C1 segment of cervical spinal cord (tissue), 14 donors: Measurements from ENCODE around the gene WFDC2.
"Not testable (repeated sequence)": the region's sequence is repeated elsewhere in the genome, so short reads cannot be mapped to it uniquely, and the experiment has no call there.

Experiments
- DNase-seq, 14 donors: peaks; one replicate each; lab custom pipeline; 2025; lab: John Stamatoyannopoulos, UW

Gene WFDC2

DNA sequence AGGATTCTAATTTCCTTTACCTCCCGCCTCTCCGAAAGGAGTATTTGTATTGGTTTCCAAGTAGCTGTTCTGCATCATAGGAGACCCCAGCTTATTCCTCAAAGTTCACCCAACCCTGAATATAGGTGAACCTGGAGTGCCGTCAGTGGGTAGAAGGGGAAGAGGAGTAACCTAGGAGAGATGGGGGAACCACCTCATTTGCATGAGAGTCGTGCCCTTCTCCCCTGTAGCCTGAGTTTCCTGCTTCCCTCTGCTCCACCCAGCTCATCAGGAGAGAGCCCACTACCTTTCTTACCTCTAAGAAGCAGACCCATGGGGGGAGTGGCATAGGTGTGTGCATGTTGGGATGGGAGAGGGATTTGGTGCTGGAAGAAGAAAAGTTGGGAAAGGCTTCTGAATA is 17.3 kb upstream of the WFDC2 start:
- no peak for DNase-seq

DNA sequence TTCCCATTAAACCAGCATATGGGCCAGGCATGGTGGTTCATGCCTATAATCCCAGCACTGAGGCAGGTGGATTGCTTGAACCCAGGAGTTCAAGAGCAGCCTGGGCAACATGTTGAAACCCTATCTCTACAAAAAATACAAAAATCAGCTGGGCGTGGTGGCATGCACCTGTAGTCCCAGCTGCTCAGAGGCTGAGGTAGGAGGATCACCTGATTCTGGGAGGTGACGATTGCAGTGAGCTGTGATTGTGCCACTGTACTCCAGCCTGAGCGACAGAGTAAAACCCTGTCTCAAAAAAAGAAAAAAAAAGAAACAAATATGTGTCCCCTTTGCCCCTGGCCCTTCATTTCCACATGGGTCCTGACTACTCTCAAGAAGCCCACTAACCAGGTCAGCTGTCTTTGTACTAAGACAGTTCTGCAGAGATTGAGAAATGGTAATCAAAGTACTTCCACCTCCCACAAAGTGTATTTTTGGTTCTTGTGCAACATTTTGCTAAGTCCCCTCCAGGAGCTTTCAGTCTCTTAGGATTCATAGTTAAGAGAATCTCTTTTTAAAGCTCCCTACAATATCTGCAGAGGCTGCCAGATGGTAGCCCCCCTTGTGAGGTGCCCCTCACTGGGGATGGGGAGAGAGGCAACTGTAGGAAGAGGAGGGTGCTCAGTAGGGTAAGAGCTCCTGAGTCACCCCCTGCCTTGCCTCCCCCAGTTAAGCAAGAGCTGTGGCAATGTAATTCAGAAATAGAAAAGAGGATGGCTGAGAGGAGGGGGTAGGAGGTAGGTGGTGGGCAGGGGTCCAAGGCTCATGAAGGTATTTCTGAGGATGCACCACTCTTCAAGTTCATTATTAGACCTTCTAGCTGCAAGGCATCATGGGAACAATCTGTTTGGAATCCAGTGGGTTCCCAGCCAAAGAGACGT is 16.5 kb upstream of the WFDC2 start:
- no peak for DNase-seq

DNA sequence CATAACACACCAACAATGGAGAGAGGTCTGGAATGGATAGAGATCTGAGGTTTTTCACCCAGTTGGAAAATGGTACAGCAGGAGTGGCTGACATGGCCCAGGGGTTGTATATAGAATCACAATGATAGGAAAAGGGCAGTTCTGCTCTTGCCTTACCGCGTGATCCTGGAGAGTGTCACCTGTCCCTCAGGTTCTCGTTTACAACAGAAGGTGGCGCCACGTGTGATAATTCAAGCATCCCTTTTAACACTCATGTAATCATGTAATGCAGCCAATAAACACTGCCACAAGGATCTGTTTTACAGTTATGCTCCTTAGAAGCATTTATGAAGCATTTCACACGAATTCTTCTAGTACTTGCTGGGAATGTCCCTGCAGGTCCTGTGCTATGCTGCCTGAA is 12.9 kb upstream of the WFDC2 start:
- no peak for DNase-seq

DNA sequence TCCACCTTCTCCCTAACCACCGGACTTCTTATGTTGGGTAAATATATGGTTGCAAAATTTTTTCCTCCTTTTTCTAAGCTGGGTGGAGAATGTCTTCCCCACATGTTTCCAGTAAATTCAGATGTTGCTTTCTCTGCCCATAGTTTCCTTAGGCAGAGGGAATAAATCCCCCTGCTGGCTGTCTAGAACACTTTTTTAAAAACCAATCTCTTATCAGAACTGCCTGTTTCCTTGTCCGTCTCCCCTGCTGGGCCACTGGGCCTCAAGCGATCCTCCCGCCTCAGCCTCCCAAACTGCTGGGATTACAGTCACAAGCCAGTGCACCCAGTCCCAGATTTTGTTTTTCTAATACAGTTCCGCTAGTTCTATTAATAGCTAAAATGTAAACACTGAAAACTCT is 9.9 kb upstream of the WFDC2 start:
- no peak for DNase-seq

DNA sequence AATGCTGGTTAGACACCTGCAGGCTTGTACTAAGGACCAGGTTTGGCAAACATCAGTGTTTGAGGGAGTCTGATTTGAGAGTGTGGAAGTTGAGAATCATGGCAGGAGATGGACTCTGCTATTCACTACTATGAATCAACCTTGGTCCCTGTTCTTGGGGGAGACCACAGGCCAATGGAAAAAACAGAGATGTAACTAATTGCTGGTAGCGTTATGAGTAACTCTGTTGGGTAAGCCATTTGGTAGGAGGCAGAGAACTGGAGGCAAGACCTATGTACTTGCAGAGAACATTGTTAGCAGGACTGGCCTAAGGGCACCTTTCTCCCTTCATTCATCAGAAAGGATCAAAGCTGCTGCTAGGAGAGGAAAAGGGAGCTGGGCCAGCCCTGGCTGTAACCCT is 8.3 kb upstream of the WFDC2 start:
- no peak for DNase-seq

DNA sequence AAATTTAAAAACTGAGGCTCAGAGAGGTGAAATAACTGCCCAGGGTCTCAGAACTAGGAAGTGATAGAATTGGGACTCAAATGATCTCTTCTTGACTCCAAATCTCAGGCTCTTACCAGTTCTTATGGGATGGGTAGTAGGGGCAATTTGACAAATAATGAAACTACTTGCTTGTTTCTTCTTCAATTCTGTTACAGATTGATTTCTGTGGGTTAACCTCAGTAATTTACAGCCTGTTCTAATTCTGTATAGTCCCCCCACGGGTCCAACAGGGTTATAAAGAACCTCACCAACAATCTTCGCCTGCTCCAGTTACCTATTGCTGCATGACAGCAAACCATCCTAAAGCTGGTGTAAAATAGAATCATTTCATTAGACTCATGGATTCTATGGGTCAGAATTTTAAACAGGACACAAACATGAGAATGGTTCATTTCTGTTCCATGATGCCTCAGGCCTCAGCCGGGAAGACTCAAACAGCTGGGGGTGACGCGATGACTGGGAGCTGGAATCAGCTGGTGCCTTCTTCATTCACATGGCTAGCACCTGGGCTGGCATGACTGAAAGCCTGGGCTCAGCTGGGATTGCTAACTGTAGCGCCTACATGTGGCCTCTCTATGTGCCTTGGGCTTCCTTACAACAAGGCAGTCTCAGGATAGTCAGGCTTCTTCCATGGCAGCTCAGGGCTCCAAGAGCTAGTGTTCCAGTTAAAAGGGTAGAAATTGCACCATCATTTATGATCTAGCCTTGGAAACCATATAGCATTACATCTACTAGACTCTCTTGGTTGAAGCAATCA is 6.6 kb upstream of the WFDC2 start:
- no peak for DNase-seq

DNA sequence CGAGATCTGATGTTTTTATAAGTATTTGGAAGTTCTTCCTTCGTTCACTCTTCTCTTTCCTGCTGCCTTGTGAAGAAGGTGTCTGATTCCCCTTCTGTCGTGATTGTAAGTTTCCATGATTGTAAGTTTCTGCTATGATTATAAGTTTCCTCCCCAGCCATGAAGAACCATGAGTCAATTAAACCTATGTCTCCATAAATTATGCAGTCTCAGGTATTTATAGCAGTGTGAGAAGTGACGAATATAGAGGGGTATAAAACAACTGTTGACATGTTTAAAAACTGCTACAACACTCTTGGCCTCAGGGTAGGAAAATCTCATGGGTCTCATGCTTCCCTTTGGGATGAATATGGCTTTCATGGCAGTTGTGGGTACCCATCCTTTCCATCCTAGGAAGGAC is 5.8 kb upstream of the WFDC2 start:
- DNase-seq: no peak

DNA sequence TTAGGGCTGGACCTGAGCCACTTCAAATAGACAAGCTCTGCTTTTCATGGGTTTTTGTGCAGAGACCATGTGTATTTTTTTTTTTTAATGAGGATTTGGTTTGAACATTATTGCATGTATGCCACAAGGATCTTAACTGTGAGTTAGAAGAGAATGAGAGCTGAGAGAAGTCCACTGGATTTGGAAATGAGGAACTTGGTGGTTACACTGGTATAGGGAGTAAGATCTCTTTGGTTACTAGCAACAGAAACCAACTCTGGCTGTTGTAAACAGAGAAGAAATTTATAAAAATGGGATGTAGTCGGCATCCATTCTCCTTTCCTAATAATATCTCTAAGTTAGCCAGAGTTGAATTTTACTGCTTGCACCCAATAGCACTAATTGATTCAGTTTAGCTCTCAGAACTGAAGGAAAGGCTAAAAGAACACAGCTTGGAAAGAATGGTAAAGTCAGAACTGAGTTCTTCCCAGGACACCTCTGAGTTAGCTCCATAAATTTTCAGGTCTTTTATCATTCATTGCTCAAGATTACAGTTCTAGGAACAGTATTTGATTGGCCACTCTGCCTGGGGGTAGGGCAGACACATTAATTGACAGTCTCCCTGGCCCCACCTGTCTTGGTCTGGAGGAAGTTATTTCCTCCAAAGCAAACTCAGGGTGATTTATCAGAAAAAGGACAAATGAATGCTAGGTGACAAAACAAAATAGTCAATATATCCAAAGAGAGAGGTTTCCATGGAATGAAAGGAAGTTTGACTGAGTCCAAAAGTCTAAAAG is 3.9 kb upstream of the WFDC2 start:
- no peak for DNase-seq

DNA sequence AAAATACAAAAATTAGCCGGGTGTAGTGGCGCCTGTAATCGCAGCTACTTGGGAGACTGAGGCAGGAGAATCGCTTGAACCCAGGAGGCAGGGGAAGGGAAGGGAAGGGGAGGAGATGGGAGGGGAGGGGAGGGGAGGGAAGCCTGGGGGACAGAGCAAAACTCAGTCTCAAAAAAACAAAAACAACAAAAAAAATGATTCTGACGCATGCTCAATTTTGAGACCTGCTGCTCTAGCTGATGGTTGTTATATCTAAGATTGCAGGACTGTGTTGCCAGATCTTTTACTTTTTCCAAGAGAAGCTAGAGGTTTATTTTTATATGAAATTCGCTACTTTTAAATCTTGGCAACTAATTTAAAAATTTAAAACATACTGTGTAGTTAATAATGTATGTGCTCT is 2.4 kb upstream of the WFDC2 start:
- DNase-seq: no peak

DNA sequence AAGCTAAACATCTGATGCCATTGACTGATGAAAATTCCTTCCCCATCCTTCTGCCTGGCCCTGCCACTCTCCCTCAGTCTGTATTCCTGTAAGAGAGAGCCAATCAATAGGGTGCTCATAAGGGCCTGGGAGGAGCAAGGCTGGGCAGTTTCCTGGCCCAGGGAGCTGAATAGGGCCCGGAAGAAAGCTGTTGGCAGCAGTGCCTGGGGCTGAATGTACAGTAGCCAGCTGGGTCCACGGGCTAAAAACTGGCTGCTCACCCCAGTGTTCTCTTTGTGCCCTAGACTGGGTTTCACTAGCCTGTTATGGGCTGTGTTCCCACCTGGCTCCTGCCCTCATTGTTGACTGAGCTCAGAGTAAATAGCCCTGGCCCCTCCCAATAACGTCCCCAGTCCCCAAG is 1.7 kb upstream of the WFDC2 start:
- peak in 5 of 14 donors; percentile 2 to 25 (median 4) for DNase-seq

DNA sequence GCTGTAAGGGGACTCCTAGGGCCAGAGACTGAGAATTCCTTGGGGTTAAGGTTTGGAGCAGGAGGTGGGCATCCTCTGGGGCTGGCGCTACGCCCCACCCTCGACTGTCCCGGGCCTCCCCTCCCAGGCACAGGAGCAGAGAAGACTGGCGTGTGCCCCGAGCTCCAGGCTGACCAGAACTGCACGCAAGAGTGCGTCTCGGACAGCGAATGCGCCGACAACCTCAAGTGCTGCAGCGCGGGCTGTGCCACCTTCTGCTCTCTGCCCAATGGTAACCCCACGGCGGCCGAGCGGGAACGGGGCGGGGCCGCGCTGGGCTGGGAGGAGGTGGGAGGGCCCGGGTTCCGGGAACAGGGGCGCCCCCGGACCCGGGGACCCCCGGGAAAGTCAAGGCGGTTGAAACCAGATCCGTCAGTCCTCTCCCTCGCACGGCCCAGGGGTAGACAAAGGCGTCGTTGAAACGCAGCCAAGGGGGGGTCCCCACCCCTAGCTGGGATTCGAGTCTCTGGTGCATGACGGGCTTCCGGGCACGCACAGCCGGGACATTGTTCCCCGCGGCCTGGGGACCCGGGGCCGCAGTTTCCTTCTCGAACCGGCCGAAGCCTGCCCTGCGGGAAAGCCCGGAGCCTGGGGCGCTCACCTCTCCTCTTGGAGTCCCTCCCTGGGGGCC is 844 bp downstream of the WFDC2 start:
- DNase-seq: peak in 7 of 14 donors; percentile 3 to 72 (median 45)

DNA sequence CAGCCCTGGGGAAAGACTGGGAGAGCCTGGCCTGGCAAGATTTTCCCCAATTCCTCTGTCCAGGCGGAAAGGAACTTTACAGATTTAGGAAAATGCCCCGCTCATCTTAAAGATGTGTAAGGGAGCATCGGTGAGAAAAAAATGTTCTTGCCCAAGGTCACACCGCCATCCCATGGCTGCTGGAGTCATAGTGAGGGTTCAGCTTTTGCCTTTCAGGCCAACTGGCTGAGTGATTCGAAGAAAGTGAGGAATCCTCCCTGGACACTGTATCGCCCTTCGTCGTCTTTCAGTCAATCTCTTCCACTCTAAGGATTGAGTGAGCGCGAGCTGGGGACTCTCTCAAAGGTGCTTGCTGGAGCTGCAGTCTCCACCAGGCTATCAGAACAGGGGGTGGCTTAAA is 1.4 kb downstream of the WFDC2 start:
- peak in 2 of 14 donors; percentile 23 to 56 for DNase-seq

DNA sequence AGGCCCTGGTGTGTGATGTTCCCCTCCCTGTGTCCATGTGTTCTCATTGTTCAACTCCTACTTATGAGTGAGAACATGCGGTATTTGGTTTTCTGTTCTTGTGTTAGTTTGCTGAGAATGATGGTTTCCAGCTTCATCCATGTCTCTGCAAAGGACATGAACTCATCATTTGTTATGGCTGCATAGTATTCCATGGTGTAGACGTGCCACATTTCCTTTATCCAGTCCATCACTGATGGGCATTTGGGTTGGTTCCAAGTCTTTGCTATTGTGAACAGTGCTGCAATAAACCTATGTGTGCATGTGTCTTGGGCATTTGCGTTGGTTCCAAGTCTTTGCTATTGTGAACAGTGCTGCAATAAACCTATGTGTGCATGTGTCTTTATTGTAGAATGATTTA is 2.7 kb downstream of the WFDC2 start:
- not testable (repeated sequence) for DNase-seq

DNA sequence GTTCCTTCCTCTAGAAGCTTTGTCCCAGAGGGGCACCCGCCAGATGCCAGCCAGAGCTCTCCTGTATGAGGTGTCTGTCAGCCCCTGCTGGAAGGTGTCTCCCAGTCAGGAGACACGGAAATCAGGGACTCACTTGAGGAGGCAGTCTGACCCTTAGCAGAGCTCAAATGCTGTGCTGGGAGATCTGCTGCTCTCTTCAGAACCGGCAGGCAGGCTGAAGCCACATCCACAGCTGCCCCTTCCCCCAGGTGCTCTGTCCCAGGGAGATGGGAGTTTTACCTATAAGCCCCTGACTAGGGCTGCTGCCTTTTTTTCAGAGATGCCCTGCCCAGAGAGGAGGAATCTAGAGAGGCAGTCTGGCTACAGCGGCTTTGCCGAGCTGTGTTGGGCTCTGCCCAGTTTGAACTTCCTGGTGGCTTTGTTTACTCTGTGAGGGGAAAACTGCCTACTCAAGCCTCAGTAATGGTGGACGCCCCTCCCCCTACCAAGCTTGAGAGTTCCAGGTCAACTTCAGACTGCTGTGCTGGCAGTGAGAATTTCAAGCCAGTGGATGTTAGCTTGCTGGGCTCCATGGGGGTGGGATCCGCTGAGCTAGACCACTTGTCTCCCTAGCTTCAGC is 8.1 kb downstream of the WFDC2 start:
- not testable (repeated sequence) for DNase-seq

DNA sequence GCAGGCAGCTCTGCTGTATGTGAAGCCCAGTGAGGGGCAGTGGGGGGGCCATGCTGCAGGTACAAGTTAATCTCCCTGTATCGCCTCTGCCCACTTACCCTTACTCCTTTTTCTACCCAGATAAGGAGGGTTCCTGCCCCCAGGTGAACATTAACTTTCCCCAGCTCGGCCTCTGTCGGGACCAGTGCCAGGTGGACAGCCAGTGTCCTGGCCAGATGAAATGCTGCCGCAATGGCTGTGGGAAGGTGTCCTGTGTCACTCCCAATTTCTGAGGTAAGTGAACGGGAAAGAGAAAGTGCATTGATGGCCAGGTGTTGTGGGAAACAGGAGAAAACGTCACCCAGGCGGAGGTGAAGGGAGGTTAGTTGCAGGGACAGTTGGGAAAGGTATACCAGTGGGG is 10.3 kb downstream of the WFDC2 start:
- no peak for DNase-seq

DNA sequence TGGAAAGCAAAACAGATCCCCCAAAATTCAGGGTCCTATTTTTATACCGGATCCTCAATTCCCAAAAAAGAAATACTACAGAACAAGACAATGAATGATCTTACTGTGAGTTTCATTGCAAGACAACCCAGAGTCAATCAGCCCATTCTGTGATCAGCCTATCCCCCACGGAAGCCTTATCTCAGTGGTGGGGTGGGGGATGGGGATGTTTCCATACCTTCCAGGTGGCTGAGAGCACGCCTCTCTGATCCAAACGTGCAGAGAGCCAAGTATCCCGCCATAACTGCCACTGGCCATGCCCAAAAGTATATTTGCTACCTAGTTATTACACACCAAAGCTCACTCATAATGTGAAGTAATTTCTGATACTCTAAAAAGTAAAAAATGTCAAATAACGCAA is 15.1 kb downstream of the WFDC2 start:
- DNase-seq: no peak

DNA sequence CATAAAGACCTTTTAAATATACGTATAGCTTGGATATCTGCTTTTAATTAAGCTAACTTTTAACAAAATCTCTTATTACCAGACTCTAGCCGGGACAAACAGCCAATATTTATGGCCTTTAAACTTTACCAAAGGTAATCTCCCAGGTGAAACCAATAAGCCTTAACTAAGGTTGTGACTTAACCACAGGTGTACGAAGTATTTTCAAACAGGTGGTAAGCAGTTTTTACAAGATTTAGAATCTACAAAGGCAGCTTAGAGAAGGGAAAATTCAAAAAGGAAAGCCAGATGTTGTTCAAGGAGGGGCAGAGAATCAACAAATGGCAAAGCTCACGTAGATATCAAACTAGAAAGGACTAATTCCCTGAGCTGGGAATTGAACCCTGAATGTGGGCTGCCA is 15.8 kb downstream of the WFDC2 start:
- DNase-seq: no peak

DNA sequence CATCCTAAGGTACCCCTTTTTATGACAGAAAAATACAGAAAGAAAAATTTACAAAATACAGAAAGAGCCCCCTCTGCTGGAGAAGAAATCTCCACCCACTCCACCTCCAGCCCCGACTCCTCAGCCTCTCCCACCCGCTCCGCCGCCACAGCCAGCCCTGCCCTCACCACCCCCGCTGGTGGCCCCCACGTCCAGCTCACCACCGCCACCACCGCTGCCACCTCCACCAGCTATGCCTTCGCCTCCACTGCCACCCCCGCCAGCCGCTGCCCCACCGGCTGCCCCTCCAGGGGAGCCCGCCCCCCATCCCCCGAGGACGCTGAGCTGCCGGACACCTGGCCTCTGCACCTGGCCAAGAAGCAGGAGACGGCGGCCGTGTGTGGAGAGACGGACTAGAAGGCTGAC is 17.7 kb downstream of the WFDC2 start:
- DNase-seq: no peak

DNA sequence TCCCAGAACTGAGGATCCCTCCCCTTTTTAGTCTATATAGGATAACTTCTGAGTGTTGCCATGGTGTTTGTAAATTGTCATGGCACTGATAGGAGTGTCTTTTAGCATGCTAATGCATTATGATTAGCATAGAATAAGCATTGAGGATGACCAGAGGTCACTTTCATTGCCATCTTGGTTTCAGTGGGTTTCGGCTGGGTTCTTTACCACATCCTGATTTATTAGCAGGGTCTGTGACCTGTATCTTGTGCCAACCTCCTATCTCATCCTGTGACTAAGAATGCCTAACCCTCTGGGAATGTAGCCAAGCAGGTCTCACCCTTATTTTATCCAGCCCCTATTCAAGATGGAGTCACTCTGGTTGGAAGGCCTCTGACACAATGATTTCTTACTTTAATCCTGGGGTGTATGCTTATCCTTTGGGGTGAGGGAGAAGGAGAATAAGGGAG is 19.6 kb downstream of the WFDC2 start:
- no peak for DNase-seq

DNA sequence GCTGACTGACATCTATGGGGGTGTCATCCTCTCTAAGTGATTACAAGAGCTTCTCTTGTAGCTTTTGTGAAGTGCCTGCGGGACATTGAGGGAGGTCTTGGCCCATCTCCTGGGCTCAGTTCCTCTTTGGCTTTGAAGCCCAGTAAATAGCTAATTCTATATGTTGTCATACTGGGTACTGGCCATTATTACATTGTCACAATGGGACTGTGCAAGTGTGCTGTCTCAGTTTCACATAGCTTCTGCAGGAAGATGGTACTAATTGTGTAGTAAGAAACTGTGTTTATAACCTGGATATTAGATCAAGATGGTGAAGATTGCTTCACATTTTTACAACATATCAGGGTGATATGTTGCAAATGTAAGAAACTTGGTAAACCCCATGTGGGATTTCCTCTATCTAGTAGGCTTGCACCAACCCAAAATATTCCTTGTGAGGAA is 26.0 kb downstream of the WFDC2 start:
- DNase-seq: no peak

DNA sequence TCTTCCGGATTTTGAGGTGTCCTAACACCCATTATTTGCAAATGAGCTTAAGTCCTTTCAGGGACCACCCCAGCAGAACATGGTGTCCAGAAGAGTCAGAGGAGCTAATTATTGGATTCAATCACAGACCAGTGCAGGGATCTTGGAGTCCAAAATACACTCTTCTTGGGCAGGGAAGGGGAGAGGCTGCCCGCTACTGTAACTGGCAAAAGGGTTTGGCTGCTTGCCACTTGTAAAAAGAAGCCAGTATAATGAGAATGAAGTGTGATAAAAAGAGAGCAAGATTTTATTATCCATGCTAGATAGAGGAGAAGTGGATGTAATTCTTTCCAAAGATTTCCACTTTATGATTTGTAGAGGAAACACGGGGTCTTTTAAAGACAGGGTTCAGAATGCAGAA is 26.6 kb downstream of the WFDC2 start:
- no peak for DNase-seq
